Activated T-helper 1 cell treated with Interleukin-2 at 50 U/mL for 16 hours (primary cell): ENCODE measurements around the gene ACTL8.

Experiments used
- DNase-seq: peaks from one replicate; pipeline ENCODE4 v3.0.0-alpha.2; 2020; ENCODE audit warnings: low read depth

The ACTL8 gene

DNA sequence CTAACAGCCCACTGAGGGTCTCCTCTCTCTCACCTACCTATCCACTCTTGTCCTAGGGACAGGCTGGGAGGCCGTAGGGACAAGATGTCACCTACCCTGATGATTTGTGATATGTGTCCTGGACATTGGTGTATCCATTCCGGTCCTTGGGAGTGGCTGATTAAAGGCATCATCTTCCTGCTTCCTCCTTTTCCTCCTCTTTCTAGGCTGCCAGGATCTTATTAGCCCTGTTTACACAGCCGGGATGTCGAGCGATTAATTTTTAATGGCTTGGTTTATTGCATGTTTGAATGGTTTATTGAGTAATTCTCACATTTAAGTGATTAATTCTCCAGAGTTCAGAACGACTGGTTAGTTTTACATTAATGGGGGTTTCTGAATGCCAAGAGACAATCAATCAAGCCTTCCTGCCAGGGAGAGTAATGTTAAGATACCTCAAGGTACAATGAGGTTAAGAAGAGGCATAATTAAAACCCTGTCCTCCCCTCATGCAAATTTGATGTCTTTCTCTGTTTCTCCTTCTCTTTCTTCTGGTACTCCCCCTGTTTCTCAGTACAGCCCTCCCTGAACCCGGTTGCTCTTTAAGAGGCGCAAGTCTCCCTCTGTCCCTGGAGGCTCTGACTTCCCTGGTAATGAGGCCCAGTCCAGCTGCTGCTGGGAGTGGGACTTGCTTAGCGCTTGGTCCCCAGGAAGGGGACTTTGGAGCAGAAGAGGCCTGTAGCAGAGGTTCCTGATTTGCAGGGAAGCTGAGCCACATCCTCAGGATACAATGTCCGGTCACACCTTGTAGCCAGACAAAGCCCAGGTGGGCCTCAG, 50.9 kb downstream of the ACTL8 start:
- DNase-seq = no peak

- DNase-seq = no peak
Measured at GRCh38 chr1:17808816-17809215, 53.7 kb downstream of the ACTL8 start.

DNA sequence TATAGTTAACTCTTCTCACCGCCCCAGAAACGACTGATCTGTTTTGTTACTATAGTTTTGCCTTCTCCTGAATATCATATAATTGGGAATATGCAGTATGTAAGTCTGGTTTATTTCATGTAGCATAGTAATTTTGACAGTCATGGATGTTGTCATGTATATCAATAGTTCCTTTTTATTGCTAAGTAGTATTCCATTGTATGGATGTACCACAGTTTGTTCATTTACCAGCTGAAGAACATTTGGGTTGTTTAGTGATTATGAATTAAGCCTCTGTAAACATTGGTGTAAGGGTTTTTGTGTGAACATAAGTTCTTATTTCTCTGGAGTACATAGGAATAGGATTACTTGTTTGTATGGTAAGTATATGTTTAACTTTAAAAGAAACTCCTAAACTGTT, 55.5 kb downstream of the ACTL8 start:
- no peak for DNase-seq

GRCh38 chr1:17816511-17816910, 61.4 kb downstream of the ACTL8 start:
- DNase-seq = no peak

- DNase-seq = no peak
Measured at GRCh38 chr1:17819129-17819802, 64.1 kb downstream of the ACTL8 start.

GRCh38 chr1:17820198-17820597, 65.1 kb downstream of the ACTL8 start:
- DNase-seq = no peak

DNA sequence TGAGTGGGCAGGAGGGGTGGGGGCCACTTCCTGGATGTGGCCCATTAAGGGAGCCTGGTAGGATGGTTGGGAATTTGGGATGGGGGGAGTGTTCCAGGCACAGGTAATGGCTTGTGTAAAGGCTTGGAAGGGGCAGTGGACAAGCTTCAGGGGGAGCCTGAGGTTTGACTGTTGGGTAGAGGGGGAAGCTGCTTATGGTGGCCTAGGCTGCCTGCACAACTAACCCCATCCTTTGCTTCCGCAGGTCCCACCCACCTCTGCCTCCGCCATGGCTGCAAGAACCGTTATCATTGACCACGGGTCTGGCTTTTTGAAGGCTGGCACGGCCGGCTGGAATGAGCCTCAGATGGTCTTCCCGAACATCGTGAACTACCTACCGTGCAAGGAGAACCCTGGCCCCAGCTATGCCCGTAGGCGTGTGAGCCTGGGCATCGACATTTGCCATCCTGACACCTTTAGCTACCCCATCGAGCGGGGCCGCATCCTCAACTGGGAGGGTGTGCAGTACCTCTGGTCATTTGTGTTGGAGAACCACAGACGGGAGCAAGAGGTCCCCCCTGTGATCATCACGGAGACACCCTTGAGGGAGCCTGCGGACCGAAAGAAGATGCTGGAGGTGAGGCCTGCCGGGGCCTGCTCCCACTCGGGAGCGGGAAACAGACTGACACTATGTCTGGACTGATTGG, 67.8 kb downstream of the ACTL8 start:
- DNase-seq = no peak

- DNase-seq = no peak
Measured at GRCh38 chr1:17825273-17826164, 70.4 kb downstream of the ACTL8 start.

- no peak for DNase-seq
Measured at GRCh38 chr1:17826165-17826488, 71.0 kb downstream of the ACTL8 start.

- no peak for DNase-seq
Measured at GRCh38 chr1:17828991-17829390, 73.9 kb downstream of the ACTL8 start.

DNA sequence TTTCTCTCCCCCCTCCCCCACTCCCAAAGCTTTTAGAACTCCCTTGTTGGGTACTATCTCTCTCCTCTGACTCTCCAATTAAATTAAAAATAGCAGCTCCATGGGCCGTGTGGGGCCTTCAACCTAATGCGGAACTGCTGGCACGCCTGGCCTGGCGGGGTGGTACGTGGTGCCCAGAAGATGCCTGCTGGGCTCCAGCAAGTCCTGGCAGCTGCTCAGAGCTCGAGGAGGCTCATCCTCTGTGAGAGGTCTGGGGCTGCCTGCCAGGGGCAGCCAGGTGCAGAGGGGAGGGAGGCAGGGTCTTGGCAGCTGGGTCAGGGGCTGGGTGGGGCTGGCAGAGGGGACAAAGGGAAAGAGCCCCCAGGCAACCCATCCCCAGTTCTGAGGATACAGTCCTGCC, 74.4 kb downstream of the ACTL8 start:
- no peak for DNase-seq

- no peak for DNase-seq
Measured at GRCh38 chr1:17831597-17831996, 76.5 kb downstream of the ACTL8 start.

- DNase-seq = no peak
Measured at GRCh38 chr1:17833661-17834501, 78.7 kb downstream of the ACTL8 start.

GRCh38 chr1:17834561-17835100, 79.5 kb downstream of the ACTL8 start:
- DNase-seq = no peak

- no peak for DNase-seq
Measured at GRCh38 chr1:17837233-17838030, 82.3 kb downstream of the ACTL8 start.

DNA sequence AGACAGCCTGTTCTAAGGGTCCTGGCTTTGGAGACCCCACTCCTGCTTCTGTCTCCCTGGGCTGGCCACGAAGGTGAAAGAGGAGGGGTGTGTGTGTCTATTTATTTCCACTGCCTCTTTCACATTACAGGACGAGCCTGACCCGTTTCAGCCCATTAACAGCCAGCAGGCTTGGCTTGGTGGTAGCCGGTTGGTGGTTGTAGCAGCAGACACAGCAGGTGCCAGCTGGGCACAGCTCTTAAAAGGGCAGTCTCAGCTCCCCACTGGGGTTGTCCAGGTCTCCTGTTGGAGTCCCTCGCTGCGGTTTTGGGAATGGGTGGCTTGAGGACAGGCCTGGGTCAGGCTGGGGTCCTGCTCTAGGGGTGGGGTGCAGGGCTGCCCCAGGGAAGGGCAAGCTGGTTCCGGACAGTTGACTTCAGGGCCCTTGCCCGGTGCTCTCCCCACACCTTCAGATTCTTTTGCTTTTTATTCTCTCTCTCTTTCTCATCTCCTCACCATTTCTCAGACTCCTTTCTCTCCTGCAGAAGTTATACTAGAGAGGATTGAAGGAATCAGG, 84.6 kb downstream of the ACTL8 start:
- no peak for DNase-seq

- DNase-seq = no peak
Measured at GRCh38 chr1:17841944-17842343, 86.8 kb downstream of the ACTL8 start.

DNA sequence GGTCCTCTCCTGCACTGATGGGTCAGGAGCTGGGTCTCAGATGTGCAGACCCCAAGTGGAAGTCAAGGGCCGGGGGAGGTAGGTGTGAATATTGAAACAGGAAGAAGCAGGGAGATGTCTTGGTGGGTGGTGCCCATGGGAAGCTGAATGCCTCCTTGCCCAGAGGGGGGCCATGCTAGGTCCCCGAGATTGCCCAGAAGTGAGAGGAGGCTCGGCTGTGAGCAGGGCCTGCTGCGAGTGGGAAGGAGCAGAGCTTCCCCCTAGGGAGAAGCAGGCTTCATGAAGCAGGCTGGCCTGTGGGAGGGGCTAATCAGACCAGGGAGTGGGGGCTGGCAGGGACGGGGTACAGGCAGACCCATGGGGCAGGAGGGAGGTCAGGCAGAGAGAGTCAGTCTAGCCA, 87.6 kb downstream of the ACTL8 start:
- DNase-seq = no peak

DNA sequence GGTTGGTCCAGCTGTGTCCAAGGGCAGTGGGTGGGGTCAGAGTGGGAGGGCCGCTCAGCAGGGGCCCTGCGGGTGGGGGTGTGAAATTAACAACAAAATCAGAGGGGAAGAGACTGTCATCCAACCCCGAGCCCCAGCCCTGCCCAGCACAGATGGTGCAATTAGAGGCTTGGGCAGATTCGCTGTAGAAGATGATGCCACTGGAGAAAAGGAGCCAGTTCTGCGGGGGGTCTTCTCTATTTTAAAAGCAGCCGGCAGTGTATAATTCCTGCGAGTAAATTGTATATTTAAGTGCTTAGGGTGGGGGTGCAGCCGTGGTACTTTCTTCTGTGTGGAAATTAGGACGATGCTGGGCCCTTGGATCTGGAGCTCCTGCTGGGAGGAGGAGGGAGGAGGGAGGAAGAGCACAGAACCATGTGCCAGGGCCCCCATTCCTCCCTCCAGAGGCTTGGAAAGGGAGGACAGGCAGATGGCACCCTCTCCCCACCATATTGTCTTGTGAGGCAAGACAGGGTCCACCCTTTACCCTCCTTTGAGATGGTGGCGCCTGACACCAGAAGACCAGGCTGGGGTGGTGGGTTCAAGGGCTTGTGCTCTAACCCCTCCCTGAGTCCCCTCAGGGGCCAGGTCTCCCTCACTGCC, 89.2 kb downstream of the ACTL8 start:
- DNase-seq = no peak
